ENCODE measurements around the gene EFL1. TPM values are rescaled to one million over a fixed set of nuclear protein-coding genes. Genes with fewer than 3 reads are reported as not detected.

Gene EFL1
- total and polyA plus RNA-seq, 2 of the 8 experiments (the other 6 are each of a cell fraction or from before 2014, with no cell fraction given) = 10.8 to 31.5 TPM

DNA sequence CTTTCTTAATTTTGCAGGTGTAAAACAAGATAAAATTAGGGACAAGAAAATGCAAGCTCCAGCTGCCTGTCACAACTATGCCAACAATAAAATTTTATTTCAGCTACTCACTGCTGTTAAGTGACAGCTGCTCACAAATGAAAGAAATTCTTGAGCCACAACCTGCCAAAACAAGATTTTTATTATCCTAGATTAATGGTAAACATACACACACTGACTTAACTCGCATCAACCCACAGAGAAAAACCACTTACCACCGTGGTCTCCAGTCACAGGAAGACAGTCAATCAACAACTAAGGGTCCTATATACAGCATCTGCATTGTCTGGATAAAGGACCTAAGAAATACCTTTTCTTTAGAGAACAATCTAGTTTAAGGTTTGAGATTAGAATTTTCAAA, 31.3 kb downstream of the EFL1 start (continued):
- TF ChIP-seq SP1 (IDR thresholded peaks at IDR 0.05; ENCODE audit: low read depth, low read length) (no peak), POLR2AphosphoS5 (IDR thresholded peaks at IDR 0.05; ENCODE audit: low read depth, low read length) (no peak), TEAD4 (IDR thresholded peaks at IDR 0.05; ENCODE audit: low read depth, low read length) (no peak)
- TF ChIP-seq, protein P1, sequence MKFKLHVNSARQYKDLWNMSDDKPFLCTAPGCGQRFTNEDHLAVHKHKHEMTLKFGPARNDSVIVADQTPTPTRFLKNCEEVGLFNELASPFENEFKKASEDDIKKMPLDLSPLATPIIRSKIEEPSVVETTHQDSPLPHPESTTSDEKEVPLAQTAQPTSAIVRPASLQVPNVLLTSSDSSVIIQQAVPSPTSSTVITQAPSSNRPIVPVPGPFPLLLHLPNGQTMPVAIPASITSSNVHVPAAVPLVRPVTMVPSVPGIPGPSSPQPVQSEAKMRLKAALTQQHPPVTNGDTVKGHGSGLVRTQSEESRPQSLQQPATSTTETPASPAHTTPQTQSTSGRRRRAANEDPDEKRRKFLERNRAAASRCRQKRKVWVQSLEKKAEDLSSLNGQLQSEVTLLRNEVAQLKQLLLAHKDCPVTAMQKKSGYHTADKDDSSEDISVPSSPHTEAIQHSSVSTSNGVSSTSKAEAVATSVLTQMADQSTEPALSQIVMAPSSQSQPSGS (IDR thresholded peaks at IDR 0.05; ENCODE audit: low read length) = no peak
